Kidney epithelial cell (primary cell): Measurements from ENCODE around the gene SBF1. TPM values are rescaled to one million over a fixed set of nuclear protein-coding genes. Genes with fewer than 3 reads are reported as not detected.

Experiments used
- DNase-seq: peaks from one replicate; pipeline ENCODE4 v3.0.0-alpha.2; 2010; ENCODE audit warnings: low read depth
- H3K27me3 ChIP-seq: 2 replicates; pipeline ENCODE4 v1.6.0; 2011; ENCODE audit warnings: low read length; ENCODE audit not compliant: control insufficient read depth, insufficient read depth
- H3K36me3 ChIP-seq: 2 replicates; pipeline ENCODE4 v1.5.1; 2011; ENCODE audit warnings: low read length; ENCODE audit not compliant: control insufficient read depth, insufficient read depth
- H3K4me3 ChIP-seq: 2 replicates; pipeline ENCODE4 v1.5.1; 2011; ENCODE audit warnings: low read depth, mild to moderate bottlenecking, control low read depth, low read length
- total RNA-seq: library from RNA; depleted of rRNA; stranded (reverse); fragments of >200 nt; gene quantifications from 2 replicates; pipeline ENCODE4 v1.2.3, GENCODE V29; 2015
- TF ChIP-seq, protein P1 (sequence below): IDR thresholded peaks from 2 replicates; pipeline ENCODE4 v1.5.1; 2011; ENCODE audit warnings: mild to moderate bottlenecking, moderate library complexity, low read length, control low read depth, inconsistent platforms; ENCODE audit not compliant: insufficient read depth, poor library complexity, severe bottlenecking

The SBF1 gene
- total RNA-seq, 1 donor from 2014 or later = 96.6 TPM

GRCh38 chr22:50481045-50481439 lies 6.2 kb upstream of the SBF1 start:
- Histone ChIP-seq H3K4me3 (peak overlapping the region; percentile 39), H3K27me3 (peaks cover 20% of the 10 kb centered on the region), H3K36me3 (no peaks in the 10 kb centered on the region)
- DNase-seq = no peak
- TF ChIP-seq, protein P1, sequence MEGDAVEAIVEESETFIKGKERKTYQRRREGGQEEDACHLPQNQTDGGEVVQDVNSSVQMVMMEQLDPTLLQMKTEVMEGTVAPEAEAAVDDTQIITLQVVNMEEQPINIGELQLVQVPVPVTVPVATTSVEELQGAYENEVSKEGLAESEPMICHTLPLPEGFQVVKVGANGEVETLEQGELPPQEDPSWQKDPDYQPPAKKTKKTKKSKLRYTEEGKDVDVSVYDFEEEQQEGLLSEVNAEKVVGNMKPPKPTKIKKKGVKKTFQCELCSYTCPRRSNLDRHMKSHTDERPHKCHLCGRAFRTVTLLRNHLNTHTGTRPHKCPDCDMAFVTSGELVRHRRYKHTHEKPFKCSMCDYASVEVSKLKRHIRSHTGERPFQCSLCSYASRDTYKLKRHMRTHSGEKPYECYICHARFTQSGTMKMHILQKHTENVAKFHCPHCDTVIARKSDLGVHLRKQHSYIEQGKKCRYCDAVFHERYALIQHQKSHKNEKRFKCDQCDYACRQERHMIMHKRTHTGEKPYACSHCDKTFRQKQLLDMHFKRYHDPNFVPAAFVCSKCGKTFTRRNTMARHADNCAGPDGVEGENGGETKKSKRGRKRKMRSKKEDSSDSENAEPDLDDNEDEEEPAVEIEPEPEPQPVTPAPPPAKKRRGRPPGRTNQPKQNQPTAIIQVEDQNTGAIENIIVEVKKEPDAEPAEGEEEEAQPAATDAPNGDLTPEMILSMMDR = no peak

DNA sequence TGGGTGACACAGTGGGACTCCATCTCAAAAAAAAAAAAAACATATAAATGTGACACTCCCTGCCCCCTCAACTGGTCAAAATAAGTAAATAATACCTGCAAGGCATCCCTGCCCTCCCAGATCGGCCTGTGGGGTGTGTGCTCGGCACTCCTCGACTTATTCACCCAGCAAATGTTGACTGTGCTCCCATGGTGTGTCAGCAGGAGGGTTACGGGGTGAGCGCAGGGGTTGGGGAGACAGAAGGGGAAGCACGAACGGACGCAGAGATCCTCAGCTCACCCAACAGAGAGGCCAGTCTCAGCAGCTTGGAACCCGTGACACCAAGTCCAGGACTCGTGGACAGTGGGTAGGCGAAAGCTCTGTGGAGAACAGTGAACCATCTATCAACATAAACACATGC lies 4.9 kb upstream of the SBF1 start:
- TF ChIP-seq, protein P1 = no peak

GRCh38 chr22:50477923-50478322 lies 3.1 kb upstream of the SBF1 start:
- Histone ChIP-seq H3K36me3 (no peaks in the 10 kb centered on the region), H3K27me3 (peaks cover 20% of the 10 kb centered on the region), H3K4me3 (no peak overlapping the region)
- no peak for DNase-seq
- TF ChIP-seq, protein P1 = no peak

More for the DNA sequence above, 4.9 kb upstream of the SBF1 start:
- no peak for DNase-seq
- H3K27me3 ChIP-seq = peaks cover 20% of the 10 kb centered on the region
- no peaks in the 10 kb centered on the region for H3K36me3 ChIP-seq
- H3K4me3 ChIP-seq = no peak overlapping the region

GRCh38 chr22:50476868-50477267 lies 2.0 kb upstream of the SBF1 start:
- DNase-seq = no peak
- H3K27me3 ChIP-seq = peaks cover 19% of the 10 kb centered on the region
- H3K36me3 ChIP-seq = no peaks in the 10 kb centered on the region
- TF ChIP-seq, protein P1 = no peak
- no peak overlapping the region for H3K4me3 ChIP-seq

- Histone ChIP-seq H3K36me3 (no peaks in the 10 kb centered on the region), H3K27me3 (peaks cover 10% of the 10 kb centered on the region), H3K4me3 (no peak overlapping the region)
- TF ChIP-seq, protein P1 = no peak
- no peak for DNase-seq
These were observed 792 bp upstream of the SBF1 start for GRCh38 chr22:50475652-50476002.

GRCh38 chr22:50473855-50474671 lies 772 bp downstream of the SBF1 start:
- TF ChIP-seq, protein P1 = no peak
- Histone ChIP-seq H3K27me3 (peaks cover 4% of the 10 kb centered on the region), H3K4me3 (peak overlapping the region; percentile 55), H3K36me3 (no peaks in the 10 kb centered on the region)
- no peak for DNase-seq
